H1 (cell line): Measurements from ENCODE around the gene GPR26. TPM values are rescaled to one million over a fixed set of nuclear protein-coding genes. Genes with fewer than 3 reads are reported as not detected.

Experiments
- CTCF ChIA-PET: fragments of 300-600 bp; sonication (Branson Sonifier 250); formaldehyde crosslinking; loops from one replicate; lab custom pipeline; 2021; ENCODE audit not compliant: partially characterized antibody; lab: Charles Lee
- POLR2A ChIA-PET: fragments of 300-600 bp; sonication (Branson Sonifier 250); formaldehyde crosslinking; loops from one replicate; lab custom pipeline; 2021; ENCODE audit warnings: inconsistent platforms; ENCODE audit not compliant: partially characterized antibody; lab: Charles Lee
- DNase-seq, 2 experiments: peaks; one replicate each; pipeline versions ENCODE4 v3.0.0 to v3.0.0-alpha.2; 2010 to 2022; ENCODE audit warnings: low spot score in 2 of 2, low read depth in 1 of 2, mixed read lengths in 1 of 2
- FAIRE-seq: peaks from 2 replicates; lab custom pipeline; 2011; peaks lifted over from hg19 to GRCh38; lab: Jason Lieb, UNC
- H2AFZ ChIP-seq: 2 replicates; pipeline ENCODE4 v1.8.1; 2012; ENCODE audit warnings: low read length, inconsistent platforms
- H2AK5ac ChIP-seq: 2 replicates; pipeline ENCODE4 v1.6.1; 2013; ENCODE audit warnings: low read depth, low read length
- H2BK120ac ChIP-seq: replicated peaks from 2 replicates; pipeline ENCODE3; 2013; ENCODE audit warnings: low read depth, low read length, inconsistent platforms
- H2BK12ac ChIP-seq: 2 replicates; pipeline ENCODE4 v1.6.1; 2013; ENCODE audit warnings: low read depth, low read length
- H2BK15ac ChIP-seq: 2 replicates; pipeline ENCODE4 v1.6.1; 2013; ENCODE audit warnings: low read length
- H2BK20ac ChIP-seq: 2 replicates; pipeline ENCODE4 v1.6.1; 2013; ENCODE audit warnings: low read length
- H2BK5ac ChIP-seq: 2 replicates; pipeline ENCODE4 v1.6.1; 2013; ENCODE audit warnings: low read depth, low read length
- H3K14ac ChIP-seq: 2 replicates; pipeline ENCODE4 v1.6.1; 2013; ENCODE audit warnings: inconsistent platforms; ENCODE audit not compliant: insufficient read length
- H3K18ac ChIP-seq: 2 replicates; pipeline ENCODE4 v1.6.1; 2013; ENCODE audit warnings: low read length; ENCODE audit errors: extremely low read depth
- H3K23ac ChIP-seq: 2 replicates; pipeline ENCODE4 v1.6.1; 2013; ENCODE audit warnings: inconsistent platforms; ENCODE audit not compliant: insufficient read length
- H3K23me2 ChIP-seq: 2 replicates; pipeline ENCODE4 v1.6.1; 2013; ENCODE audit warnings: low read depth, low read length
- H3K27ac ChIP-seq: 2 replicates; pipeline ENCODE4 v1.6.1; 2011; ENCODE audit warnings: low read depth, low read length, inconsistent platforms
- H3K27me3 ChIP-seq, 4 experiments: replicated peaks in 1 of 4; 1 replicate in 1 of 4; 2 replicates in 3 of 4; pipeline versions ENCODE4 v1.6.1 to v1.8.1; 2011 to 2013; ENCODE audit warnings: low read length in 3 of 4, mild to moderate bottlenecking in 3 of 4, inconsistent platforms in 2 of 4, mixed read lengths in 2 of 4, moderate library complexity in 1 of 4; ENCODE audit not compliant: control insufficient read depth in 3 of 4, insufficient read depth in 3 of 4; ENCODE audit errors: extremely low read depth in 1 of 4
- H3K36me3 ChIP-seq, 4 experiments: 2 replicates each; pipeline versions ENCODE4 v1.6.1 to v1.8.1; 2011 to 2013; ENCODE audit warnings: mild to moderate bottlenecking in 4 of 4, low read length in 3 of 4, moderate library complexity in 2 of 4, control low read depth in 1 of 4, inconsistent platforms in 1 of 4; ENCODE audit not compliant: insufficient read depth in 4 of 4, control insufficient read depth in 2 of 4
- H3K4ac ChIP-seq: replicated peaks from 2 replicates; pipeline ENCODE3; 2013; ENCODE audit warnings: low read length, low read depth, mixed read lengths, inconsistent platforms; ENCODE audit not compliant: insufficient read length
- H3K4me1 ChIP-seq, 4 experiments: replicated peaks in 1 of 4; 1 replicate in 1 of 4; 2 replicates in 3 of 4; pipeline versions ENCODE4 v1.6.1 to v1.8.1; 2011 to 2013; ENCODE audit warnings: low read length in 3 of 4, inconsistent platforms in 2 of 4, mixed read lengths in 1 of 4; ENCODE audit not compliant: insufficient read depth in 4 of 4, control insufficient read depth in 3 of 4
- H3K4me2 ChIP-seq, 2 experiments: 2 replicates each; pipeline versions ENCODE4 v1.6.1 to v1.8.1; 2011 to 2013; ENCODE audit warnings: low read depth in 2 of 2, low read length in 2 of 2, control low read depth in 1 of 2, inconsistent platforms in 1 of 2, mild to moderate bottlenecking in 1 of 2; ENCODE audit not compliant: insufficient read depth in 1 of 2
- H3K4me3 ChIP-seq, 4 experiments: fragments of 200-600, 300-600 bp in 1 of 4; sonication (generic), shearing (Covaris generic), sonication (Bioruptor Twin) in 1 of 4; 2 replicates each; pipeline versions ENCODE4 v1.5.1 to v1.8.1; 2011 to 2016; ENCODE audit warnings: low read length in 4 of 4, low read depth in 3 of 4, control low read depth in 2 of 4, inconsistent platforms in 2 of 4, mild to moderate bottlenecking in 2 of 4, mixed read lengths in 1 of 4, moderate library complexity in 1 of 4; ENCODE audit not compliant: insufficient read depth in 2 of 4; ENCODE audit errors: extremely low read depth in 1 of 4
- H3K56ac ChIP-seq: replicated peaks from 2 replicates; pipeline ENCODE3; 2013; ENCODE audit warnings: low read depth, mild to moderate bottlenecking, mixed read lengths, low read length, inconsistent platforms; ENCODE audit not compliant: insufficient read length
- H3K79me1 ChIP-seq: 2 replicates; pipeline ENCODE4 v1.6.1; 2013; ENCODE audit warnings: low read depth, low read length, control low read depth
- H3K79me2 ChIP-seq, 2 experiments: 2 replicates each; pipeline versions ENCODE4 v1.6.1 to v1.8.1; 2012 to 2013; ENCODE audit warnings: low read length in 2 of 2, mild to moderate bottlenecking in 2 of 2, inconsistent platforms in 1 of 2; ENCODE audit not compliant: insufficient read depth in 2 of 2, control insufficient read depth in 1 of 2
- H3K9ac ChIP-seq, 4 experiments: replicated peaks in 1 of 4; 1 replicate in 1 of 4; 2 replicates in 3 of 4; pipeline versions ENCODE4 v1.6.1 to v1.8.1; 2011 to 2013; ENCODE audit warnings: low read depth in 3 of 4, low read length in 3 of 4, control low read depth in 2 of 4, mild to moderate bottlenecking in 2 of 4, moderate library complexity in 2 of 4, inconsistent platforms in 1 of 4; ENCODE audit errors: extremely low read depth in 1 of 4
- H3K9me3 ChIP-seq, 2 experiments: 2 replicates each; pipeline versions ENCODE4 v1.6.1 to v1.8.1; 2012 to 2013; ENCODE audit warnings: mild to moderate bottlenecking in 2 of 2, moderate library complexity in 2 of 2, control low read depth in 1 of 2, inconsistent platforms in 1 of 2, low read depth in 1 of 2, low read length in 1 of 2, mixed read lengths in 1 of 2; ENCODE audit not compliant: insufficient read depth in 2 of 2
- H4K20me1 ChIP-seq, 2 experiments: replicated peaks in 1 of 2; 2 replicates each; pipeline versions ENCODE3 to v1.8.1; 2011 to 2013; ENCODE audit warnings: inconsistent platforms in 2 of 2, low read length in 2 of 2, mild to moderate bottlenecking in 1 of 2; ENCODE audit not compliant: insufficient read depth in 2 of 2, control insufficient read depth in 1 of 2
- H4K5ac ChIP-seq: 2 replicates; pipeline ENCODE4 v1.6.1; 2013; ENCODE audit warnings: low read length, low read depth, mixed read lengths, inconsistent platforms; ENCODE audit not compliant: insufficient read length
- H4K8ac ChIP-seq: 2 replicates; pipeline ENCODE4 v1.8.0; 2013; ENCODE audit warnings: mild to moderate bottlenecking, moderate library complexity, low read length, inconsistent platforms; ENCODE audit not compliant: insufficient read depth; ENCODE audit errors: extremely low read depth
- H4K91ac ChIP-seq: replicated peaks from 2 replicates; pipeline ENCODE3; 2013; ENCODE audit warnings: low read length, mixed read lengths, inconsistent platforms; ENCODE audit not compliant: insufficient read length
- ASH2L ChIP-seq: fragments of 200-600, 300-600 bp; sonication (generic); IDR thresholded peaks from one replicate; pipeline ENCODE4 v1.7.1; 2017; ENCODE audit warnings: low read length
- EGR1 ChIP-seq: IDR thresholded peaks from 2 replicates; pipeline ENCODE4 v1.6.1; 2011; ENCODE audit warnings: low read depth, low read length, borderline replicate concordance
- GTF2F1 ChIP-seq: IDR thresholded peaks from 2 replicates; pipeline ENCODE4 v1.6.1; 2012; ENCODE audit warnings: low read depth, low read length, improper control_type of control experiment, borderline replicate concordance
- KDM4A ChIP-seq: IDR thresholded peaks from one replicate; pipeline ENCODE4 v1.7.1; 2012; ENCODE audit warnings: low read depth, mild to moderate bottlenecking, moderate library complexity, low read length, inconsistent platforms; ENCODE audit not compliant: severe bottlenecking
- NANOG ChIP-seq: IDR thresholded peaks from 2 replicates; pipeline ENCODE4 v1.6.1; 2011; ENCODE audit warnings: low read length, low read depth, mild to moderate bottlenecking, inconsistent platforms; ENCODE audit not compliant: insufficient read depth, poor library complexity, severe bottlenecking
- WGBS, 2 experiments: shearing (Covaris generic) in 1 of 2; methylation state at CpG; one replicate each; pipeline versions ENCODE4 v1.1.6 to v1.1.7; 2013 to 2015; ENCODE audit warnings: low lambda C conversion rate in 2 of 2, mixed read lengths in 2 of 2, inconsistent platforms in 1 of 2, low coverage in 1 of 2, missing lambda C conversion rate in 1 of 2; ENCODE audit not compliant: insufficient replicate concordance in 2 of 2, insufficient coverage in 1 of 2, insufficient read length in 1 of 2; ENCODE audit errors: extremely low coverage in 1 of 2, missing lambda C conversion rate in 1 of 2; 5-methylcytosine and 5-hydroxymethylcytosine counted together
- polyA plus RNA-seq, 7 experiments: library from polyadenylated mRNA; depleted of rRNA in 3 of 7; stranded (reverse) in 5 of 7; unstranded in 2 of 7; fragments of >200 nt in 5 of 7; fragments of 200-250 nt in 2 of 7; gene quantifications; 1 replicate in 5 of 7; 2 replicates in 1 of 7; 4 replicates in 1 of 7; pipeline versions ENCODE4 v1.2.1 to v1.2.3, GENCODE V29; 2011 to 2013; ENCODE audit warnings: missing spikeins in 2 of 7, mixed read lengths in 2 of 7
- total RNA-seq: library from RNA; stranded (reverse); fragmentation: NEBNext Ultra II Directional; extraction: Animal tissue kit (Norgen Biotek cat#: 25700); gene quantifications from 2 replicates; pipeline ENCODE4 v1.2.1, GENCODE V29; 2021

GPR26 gene
- total and polyA plus RNA-seq, 2 of the 8 experiments (the other 6 are each of a cell fraction or from before 2014, with no cell fraction given): 0.09 to 0.21 TPM

- Histone ChIP-seq H3K4me1 (peaks cover 2 to 14% (median 5%) of the 10 kb centered on the region in 4 experiments; a peak in 3 of 7 replicates), H3K56ac (no peak overlapping the region), H4K20me1 (no peaks in the 10 kb centered on the region), H4K8ac (no peak overlapping the region), H3K4ac (no peak overlapping the region), H3K18ac (no peak overlapping the region), H3K23me2 (no peaks in the 10 kb centered on the region), H3K4me2 (no peak overlapping the region), H2BK120ac (no peak overlapping the region), H3K14ac (no peak overlapping the region), H3K27ac (no peak overlapping the region), H3K4me3 (no peak overlapping the region), H2BK20ac (no peak overlapping the region), H2AFZ (no peak overlapping the region), H2AK5ac (no peak overlapping the region), H3K9me3 (peaks cover 0 to 3% of the 10 kb centered on the region in 2 experiments; a peak in 2 of 4 replicates), H4K5ac (no peak overlapping the region), H3K9ac (no peak overlapping the region), H2BK12ac (no peak overlapping the region), H3K79me1 (no peaks in the 10 kb centered on the region), H2BK5ac (no peak overlapping the region), H4K91ac (no peak overlapping the region), H3K27me3 (no peaks in the 10 kb centered on the region; a peak in 2 of 7 replicates), H3K79me2 (no peaks in the 10 kb centered on the region), H2BK15ac (no peak overlapping the region), H3K23ac (no peak overlapping the region), H3K36me3 (no peaks in the 10 kb centered on the region; a peak in 1 of 8 replicates)
- 75% methylated on average over 3 of the region's 3 CpGs; no CpG with 5 or more reads in 1 of the 2 experiments for WGBS, 2 experiments
- DNase-seq (no peak), FAIRE-seq (no peak)
- ChIA-PET CTCF (interaction anchor here (1.0 to 1.1 kb wide), 2 partner anchors 23 to 171 kb away, joined by 3 to 4 read pairs; no protein-coding TSS in a partner anchor), POLR2A (no interaction called here)
- TF ChIP-seq ASH2L (no peak), EGR1 (no peak), NANOG (no peak), KDM4A (no peak), GTF2F1 (no peak)
These were observed 60.2 kb downstream of the GPR26 start for GRCh38 chr10:123726381-123726780.
